IMR-90 (cell line): ENCODE results near the gene FER1L5. TPM values are rescaled to one million over a fixed set of nuclear protein-coding genes. Genes with fewer than 3 reads are reported as not detected.

Experiments used
- ATAC-seq: fragments of 200-7000 bp; cut with Tn5 transposase; 2 replicates; pipeline ENCODE4 v1.9.1; 2020; ENCODE audit warnings: low read depth, mild to moderate bottlenecking, moderate library complexity
- BruUV-seq: library from RNA; stranded (reverse); fragments of 400-500 nt; replicated peaks from 2 replicates; lab custom pipeline; 2021; lab: Mats Ljungman, UMichigan
- CTCF ChIA-PET: fragments of 300-600 bp; formaldehyde crosslinking; extraction: SDS; loops from one replicate; lab custom pipeline; 2021; ENCODE audit warnings: antibody characterized with exemption; lab: Yijun Ruan, JAX
- POLR2A ChIA-PET: fragments of 300-600 bp; sonication (Branson Sonifier 250); formaldehyde crosslinking; loops from one replicate; lab custom pipeline; 2022; ENCODE audit warnings: antibody characterized with exemption; ENCODE audit not compliant: unreplicated experiment; lab: Charles Lee
- DNase-seq: peaks from one replicate; pipeline ENCODE4 v3.0.0; 2013
- H2AFZ ChIP-seq: replicated peaks from 2 replicates; pipeline ENCODE3; 2013; ENCODE audit warnings: low read length, mild to moderate bottlenecking; ENCODE audit not compliant: poor library complexity
- H2AK5ac ChIP-seq: 2 replicates; pipeline ENCODE4 v1.6.1; 2013; ENCODE audit warnings: low read depth, low read length, inconsistent platforms
- H2AK9ac ChIP-seq: replicated peaks from 2 replicates; pipeline ENCODE3; 2013; ENCODE audit warnings: mild to moderate bottlenecking, low read depth, low read length, moderate library complexity; ENCODE audit not compliant: poor library complexity
- H2BK120ac ChIP-seq: 2 replicates; pipeline ENCODE4 v1.6.1; 2013; ENCODE audit warnings: low read depth, low read length, inconsistent platforms
- H2BK15ac ChIP-seq: 3 replicates; pipeline ENCODE4 v1.6.1; 2013; ENCODE audit warnings: low read depth, low read length, inconsistent platforms
- H2BK20ac ChIP-seq: 2 replicates; pipeline ENCODE4 v1.6.1; 2013; ENCODE audit warnings: low read depth, mild to moderate bottlenecking, inconsistent platforms, low read length, moderate library complexity
- H2BK5ac ChIP-seq: 2 replicates; pipeline ENCODE4 v1.6.1; 2013; ENCODE audit warnings: mild to moderate bottlenecking, low read depth, low read length, inconsistent platforms; ENCODE audit not compliant: poor library complexity, severe bottlenecking
- H3K14ac ChIP-seq: replicated peaks from 2 replicates; pipeline ENCODE4 v1.6.1; 2013; ENCODE audit warnings: low read depth, low read length, inconsistent platforms
- H3K18ac ChIP-seq: 2 replicates; pipeline ENCODE4 v1.6.1; 2013; ENCODE audit warnings: low read depth, low read length, control low read depth
- H3K23ac ChIP-seq: 2 replicates; pipeline ENCODE4 v1.6.1; 2013; ENCODE audit warnings: low read depth, low read length, inconsistent platforms
- H3K27ac ChIP-seq: 2 replicates; pipeline ENCODE4 v1.5.1; 2013; ENCODE audit warnings: mild to moderate bottlenecking, control low read depth, low read length; ENCODE audit not compliant: insufficient read depth
- H3K27me3 ChIP-seq: 2 replicates; pipeline ENCODE4 v1.6.1; 2013; ENCODE audit warnings: low read length; ENCODE audit not compliant: control insufficient read depth, insufficient read depth
- H3K36me3 ChIP-seq: 2 replicates; pipeline ENCODE4 v1.6.1; 2013; ENCODE audit warnings: low read length, mixed read lengths; ENCODE audit not compliant: control insufficient read depth, insufficient read depth
- H3K4ac ChIP-seq: 2 replicates; pipeline ENCODE4 v1.6.1; 2013; ENCODE audit warnings: low read depth, low read length, inconsistent platforms
- H3K4me1 ChIP-seq: 2 replicates; pipeline ENCODE4 v1.6.1; 2013; ENCODE audit warnings: low read length, mixed read lengths; ENCODE audit not compliant: control insufficient read depth, insufficient read depth
- H3K4me2 ChIP-seq: 2 replicates; pipeline ENCODE4 v1.6.1; 2013; ENCODE audit warnings: low read depth, mild to moderate bottlenecking, control low read depth, low read length, moderate library complexity
- H3K4me3 ChIP-seq: 2 replicates; pipeline ENCODE4 v1.5.1; 2013; ENCODE audit warnings: low read depth, mild to moderate bottlenecking, control low read depth, low read length, moderate library complexity; ENCODE audit not compliant: insufficient read depth
- H3K56ac ChIP-seq: 2 replicates; pipeline ENCODE4 v1.6.1; 2013; ENCODE audit warnings: low read length, inconsistent platforms; ENCODE audit not compliant: insufficient read depth; ENCODE audit errors: extremely low read depth
- H3K79me1 ChIP-seq, 2 experiments: 2 replicates each; pipeline ENCODE4 v1.6.1; 2013; ENCODE audit warnings: low read length in 2 of 2, inconsistent platforms in 1 of 2, low read depth in 1 of 2
- H3K9ac ChIP-seq: 2 replicates; pipeline ENCODE4 v1.6.1; 2013; ENCODE audit warnings: low read depth, low read length, control low read depth
- H3K9me1 ChIP-seq: 2 replicates; pipeline ENCODE4 v1.6.1; 2013; ENCODE audit warnings: low read length, inconsistent platforms; ENCODE audit not compliant: insufficient read depth
- H3K9me3 ChIP-seq: 2 replicates; pipeline ENCODE4 v1.6.1; 2013; ENCODE audit warnings: low read length; ENCODE audit not compliant: control insufficient read depth, insufficient read depth
- H4K20me1 ChIP-seq: 2 replicates; pipeline ENCODE4 v1.6.1; 2013; ENCODE audit warnings: low read length, inconsistent platforms; ENCODE audit not compliant: insufficient read depth
- H4K5ac ChIP-seq: 2 replicates; pipeline ENCODE4 v1.6.1; 2013; ENCODE audit warnings: mild to moderate bottlenecking, low read depth, low read length, control low read depth
- H4K8ac ChIP-seq, 2 experiments: 2 replicates each; pipeline ENCODE4 v1.6.1; 2013; ENCODE audit warnings: low read depth in 2 of 2, low read length in 2 of 2, control low read depth in 1 of 2, inconsistent platforms in 1 of 2
- H4K91ac ChIP-seq: 2 replicates; pipeline ENCODE4 v1.6.1; 2013; ENCODE audit warnings: low read depth, low read length, inconsistent platforms; ENCODE audit not compliant: insufficient read depth
- BHLHE40 ChIP-seq: fragments of 150-350 bp; IDR thresholded peaks from 2 replicates; pipeline ENCODE4 v1.6.1; 2016; ENCODE audit warnings: mild to moderate bottlenecking, low read depth, low read length
- CEBPB ChIP-seq: IDR thresholded peaks from 2 replicates; pipeline ENCODE4 v1.6.1; 2012; ENCODE audit warnings: low read depth, low read length, improper control_type of control experiment
- CHD1 ChIP-seq: IDR thresholded peaks from 2 replicates; pipeline ENCODE4 v1.6.1; 2012; ENCODE audit warnings: low read depth, low read length, improper control_type of control experiment
- FOS ChIP-seq: fragments of 150-350 bp; IDR thresholded peaks from 2 replicates; pipeline ENCODE4 v1.6.1; 2016; ENCODE audit warnings: low read depth, low read length
- MAFK ChIP-seq: IDR thresholded peaks from 2 replicates; pipeline ENCODE4 v1.6.1; 2012; ENCODE audit warnings: low read depth, low read length, improper control_type of control experiment
- MAZ ChIP-seq: IDR thresholded peaks from 2 replicates; pipeline ENCODE4 v1.6.1; 2012; ENCODE audit warnings: low read depth, mild to moderate bottlenecking, low read length, improper control_type of control experiment, moderate library complexity, borderline replicate concordance
- MXI1 ChIP-seq: IDR thresholded peaks from 2 replicates; pipeline ENCODE4 v1.6.1; 2012; ENCODE audit warnings: low read depth, mild to moderate bottlenecking, low read length, moderate library complexity, borderline replicate concordance
- NFE2L2 ChIP-seq: fragments of 150-350 bp; IDR thresholded peaks from 2 replicates; pipeline ENCODE4 v1.6.1; 2016; ENCODE audit warnings: low read depth, mild to moderate bottlenecking, low read length
- POLR2A ChIP-seq: IDR thresholded peaks from 2 replicates; pipeline ENCODE4 v1.6.1; 2012; ENCODE audit warnings: mild to moderate bottlenecking, low read depth, low read length
- RAD21 ChIP-seq: IDR thresholded peaks from 2 replicates; pipeline ENCODE4 v1.6.1; 2012; ENCODE audit warnings: low read length, improper control_type of control experiment
- RCOR1 ChIP-seq: IDR thresholded peaks from 2 replicates; pipeline ENCODE4 v1.6.1; 2012; ENCODE audit warnings: mild to moderate bottlenecking, low read length, improper control_type of control experiment; ENCODE audit not compliant: insufficient replicate concordance
- RFX5 ChIP-seq: IDR thresholded peaks from 2 replicates; pipeline ENCODE4 v1.8.0; 2012; ENCODE audit warnings: low read depth, mild to moderate bottlenecking, low read length, moderate library complexity
- SMC3 ChIP-seq: fragments of 150-350 bp; IDR thresholded peaks from 2 replicates; pipeline ENCODE4 v1.6.1; 2016; ENCODE audit warnings: low read depth, mild to moderate bottlenecking, antibody characterized with exemption, low read length, moderate library complexity
- WGBS, 2 experiments: methylation state at CpG; one replicate each; pipeline versions ENCODE4 v1.1.5 to v1.1.7; 2013; ENCODE audit warnings: missing lambda C conversion rate in 2 of 2; ENCODE audit not compliant: insufficient read length in 1 of 2; ENCODE audit errors: extremely low coverage in 2 of 2; 5-methylcytosine and 5-hydroxymethylcytosine counted together
- dilution Hi-C: fragments of 300-500 bp; cut with HindIII; formaldehyde crosslinking; loops from one replicate; pipeline ENCODE4 v1.14.3; 2018; ENCODE audit warnings: low sequenced_read_pairs; ENCODE audit not compliant: unreplicated experiment
- in situ Hi-C: fragments of 300-500 bp; cut with MboI; formaldehyde crosslinking; loops from 3 replicates; pipeline ENCODE4 v1.14.3; 2019; ENCODE audit warnings: low sequenced_read_pairs, inconsistent platforms, mixed read lengths
- intact Hi-C: fragments of 100-400 bp; cut with micrococcal nuclease; formaldehyde crosslinking; loops from 2 replicates; pipeline ENCODE4 v1.10.0; 2022
- polyA plus RNA-seq, 3 experiments: library from polyadenylated mRNA; depleted of rRNA; stranded (reverse); fragments of >200 nt; gene quantifications; 2 replicates each; pipeline ENCODE4 v1.2.3, GENCODE V29; 2012; ENCODE audit warnings: low replicate concordance in 1 of 3
- total RNA-seq: library from RNA; depleted of rRNA; stranded (reverse); fragments of >200 nt; gene quantifications from 2 replicates; pipeline ENCODE4 v1.2.3, GENCODE V29; 2012
- TF ChIP-seq, protein P1 (sequence below): fragments of 150-350 bp; IDR thresholded peaks from 2 replicates; pipeline ENCODE4 v1.6.1; 2016; ENCODE audit warnings: low read depth, mild to moderate bottlenecking, low read length, moderate library complexity, borderline replicate concordance
- TF ChIP-seq, protein P2 (sequence below): fragments of 150-350 bp; IDR thresholded peaks from 2 replicates; pipeline ENCODE4 v1.6.1; 2017; ENCODE audit warnings: mild to moderate bottlenecking, antibody characterized with exemption, low read length, low read depth
- TF ChIP-seq, protein P3 (sequence below): conservative IDR thresholded peaks from 2 replicates; pipeline ENCODE4 v1.5.1; 2012; ENCODE audit warnings: mild to moderate bottlenecking, low read depth, low read length, improper control_type of control experiment

The FER1L5 gene
- total and polyA plus RNA-seq, 2 of the 4 experiments (the other 2 are of a cell fraction): 0.15 to 0.36 TPM

DNA sequence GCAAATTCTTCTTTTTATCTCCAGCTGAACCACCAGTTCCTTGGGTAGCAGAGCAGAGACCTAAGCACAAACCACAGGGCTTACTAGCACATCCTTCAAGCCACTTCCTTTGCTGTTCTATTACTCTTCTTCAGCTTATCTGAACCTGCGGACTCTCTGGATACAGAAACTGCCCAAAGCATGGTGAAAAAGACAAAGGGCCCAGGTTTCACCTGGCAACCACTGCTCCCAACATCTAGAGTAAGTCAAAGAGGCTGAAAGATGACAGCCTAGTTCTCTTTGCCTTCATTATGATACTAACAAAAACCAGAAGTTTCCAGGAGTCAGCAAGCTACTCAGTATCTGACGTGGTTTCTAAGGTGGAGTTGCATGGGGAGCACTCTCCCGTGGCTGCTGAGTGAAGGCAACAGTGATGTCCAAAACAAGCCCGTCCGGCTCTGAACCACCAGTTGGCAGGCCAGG, 47.8 kb upstream of the FER1L5 start:
- Histone ChIP-seq H2AK5ac (no peak overlapping the region), H3K4me3 (no peak overlapping the region), H3K56ac (no peak overlapping the region), H3K4me1 (no peaks in the 10 kb centered on the region), H2AFZ (no peak overlapping the region), H4K91ac (no peak overlapping the region), H3K9me3 (no peaks in the 10 kb centered on the region), H2AK9ac (no peak overlapping the region), H4K5ac (no peak overlapping the region), H3K9me1 (no peaks in the 10 kb centered on the region), H4K8ac (no peak overlapping the region), H3K14ac (no peak overlapping the region), H3K27ac (no peak overlapping the region), H3K79me1 (peaks cover 12 to 21% of the 10 kb centered on the region in 2 experiments), H2BK15ac (no peak overlapping the region), H3K23ac (no peak overlapping the region), H3K36me3 (peaks cover 50% of the 10 kb centered on the region), H3K18ac (no peak overlapping the region), H3K4ac (no peak overlapping the region), H4K20me1 (no peaks in the 10 kb centered on the region), H2BK20ac (no peak overlapping the region), H2BK5ac (no peak overlapping the region), H3K4me2 (no peak overlapping the region), H3K27me3 (no peaks in the 10 kb centered on the region), H2BK120ac (no peak overlapping the region), H3K9ac (no peak overlapping the region)
- BruUV-seq: no TSS peak
- POLR2A ChIA-PET: no interaction called here
- ATAC-seq: no peak
- dilution Hi-C loops (no loop called here), intact Hi-C loops (no loop called here), in situ Hi-C loops (no loop called here)
- WGBS, 2 experiments: 81% methylated on average over 4 of the region's 5 CpGs; no CpG with 5 or more reads in 1 of the 2 experiments
- no peak for TF ChIP-seq MXI1
- no peak for TF ChIP-seq BHLHE40
- TF ChIP-seq RFX5: no peak
- TF ChIP-seq MAFK: no peak
- TF ChIP-seq, protein P1, sequence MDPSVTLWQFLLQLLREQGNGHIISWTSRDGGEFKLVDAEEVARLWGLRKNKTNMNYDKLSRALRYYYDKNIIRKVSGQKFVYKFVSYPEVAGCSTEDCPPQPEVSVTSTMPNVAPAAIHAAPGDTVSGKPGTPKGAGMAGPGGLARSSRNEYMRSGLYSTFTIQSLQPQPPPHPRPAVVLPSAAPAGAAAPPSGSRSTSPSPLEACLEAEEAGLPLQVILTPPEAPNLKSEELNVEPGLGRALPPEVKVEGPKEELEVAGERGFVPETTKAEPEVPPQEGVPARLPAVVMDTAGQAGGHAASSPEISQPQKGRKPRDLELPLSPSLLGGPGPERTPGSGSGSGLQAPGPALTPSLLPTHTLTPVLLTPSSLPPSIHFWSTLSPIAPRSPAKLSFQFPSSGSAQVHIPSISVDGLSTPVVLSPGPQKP: no peak
- TF ChIP-seq FOS: no peak
- TF ChIP-seq NFE2L2: no peak
- TF ChIP-seq SMC3: no peak
- no peak for TF ChIP-seq RCOR1
- TF ChIP-seq, protein P2, sequence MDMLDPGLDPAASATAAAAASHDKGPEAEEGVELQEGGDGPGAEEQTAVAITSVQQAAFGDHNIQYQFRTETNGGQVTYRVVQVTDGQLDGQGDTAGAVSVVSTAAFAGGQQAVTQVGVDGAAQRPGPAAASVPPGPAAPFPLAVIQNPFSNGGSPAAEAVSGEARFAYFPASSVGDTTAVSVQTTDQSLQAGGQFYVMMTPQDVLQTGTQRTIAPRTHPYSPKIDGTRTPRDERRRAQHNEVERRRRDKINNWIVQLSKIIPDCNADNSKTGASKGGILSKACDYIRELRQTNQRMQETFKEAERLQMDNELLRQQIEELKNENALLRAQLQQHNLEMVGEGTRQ: no peak
- TF ChIP-seq RAD21: no peak
- no peak for TF ChIP-seq CEBPB
- TF ChIP-seq, protein P3, sequence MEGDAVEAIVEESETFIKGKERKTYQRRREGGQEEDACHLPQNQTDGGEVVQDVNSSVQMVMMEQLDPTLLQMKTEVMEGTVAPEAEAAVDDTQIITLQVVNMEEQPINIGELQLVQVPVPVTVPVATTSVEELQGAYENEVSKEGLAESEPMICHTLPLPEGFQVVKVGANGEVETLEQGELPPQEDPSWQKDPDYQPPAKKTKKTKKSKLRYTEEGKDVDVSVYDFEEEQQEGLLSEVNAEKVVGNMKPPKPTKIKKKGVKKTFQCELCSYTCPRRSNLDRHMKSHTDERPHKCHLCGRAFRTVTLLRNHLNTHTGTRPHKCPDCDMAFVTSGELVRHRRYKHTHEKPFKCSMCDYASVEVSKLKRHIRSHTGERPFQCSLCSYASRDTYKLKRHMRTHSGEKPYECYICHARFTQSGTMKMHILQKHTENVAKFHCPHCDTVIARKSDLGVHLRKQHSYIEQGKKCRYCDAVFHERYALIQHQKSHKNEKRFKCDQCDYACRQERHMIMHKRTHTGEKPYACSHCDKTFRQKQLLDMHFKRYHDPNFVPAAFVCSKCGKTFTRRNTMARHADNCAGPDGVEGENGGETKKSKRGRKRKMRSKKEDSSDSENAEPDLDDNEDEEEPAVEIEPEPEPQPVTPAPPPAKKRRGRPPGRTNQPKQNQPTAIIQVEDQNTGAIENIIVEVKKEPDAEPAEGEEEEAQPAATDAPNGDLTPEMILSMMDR: no peak
- TF ChIP-seq CHD1: no peak
- no peak for TF ChIP-seq POLR2A
- TF ChIP-seq MAZ: no peak
- DNase-seq: no peak
- CTCF ChIA-PET: no interaction called here
